K562 (cell line): Measurements from ENCODE around the gene G6PC3.
"Not testable (repeated sequence)": the region's sequence is repeated elsewhere in the genome, so short reads cannot be mapped to it uniquely, and the experiment has no call there.

Source experiments
- BDP1 ChIP-seq: IDR thresholded peaks from 3 replicates; pipeline ENCODE4 v1.6.1; 2011; ENCODE audit not compliant: insufficient read length, insufficient read depth
- CTCF ChIP-seq, 3 experiments: IDR thresholded peaks in 2 of 3; conservative IDR thresholded peaks in 1 of 3; 2 replicates each; pipeline ENCODE4 v1.5.1; 2011 to 2012; ENCODE audit warnings: low read length in 3 of 3, mild to moderate bottlenecking in 3 of 3, control low read depth in 2 of 3, improper control_type of control experiment in 1 of 3, inconsistent platforms in 1 of 3, low read depth in 1 of 3, mixed read lengths in 1 of 3, moderate library complexity in 1 of 3; ENCODE audit not compliant: insufficient read depth in 2 of 3

- not testable (repeated sequence) for TF ChIP-seq BDP1; CTCF (IDR thresholded peaks at IDR 0.05 in 2 of 3, conservative IDR thresholded peaks at IDR 0.05 in 1 of 3; ENCODE audit: insufficient read depth in 2 of 3, low read depth in 1 of 3, low read length in 3 of 3)
These were observed 31.3 kb downstream of the G6PC3 start for GRCh38 chr17:44101858-44102257.
